Bronchus fibroblast of lung (primary cell): ENCODE data around the gene GRIN2D. TPM values are rescaled to one million over a fixed set of nuclear protein-coding genes. Genes with fewer than 3 reads are reported as not detected.

ENCODE experiments used
- total RNA-seq: library from RNA; depleted of rRNA; stranded (reverse); fragments of >200 nt; gene quantifications from 2 replicates; pipeline ENCODE4 v1.2.3, GENCODE V29; 2015

The GRIN2D gene
- 0.15 and 0.34 TPM in 2 replicates for total RNA-seq

GRCh38 chr19:48393559-48394330 is at the start of gene GRIN2D:
Gene GRIN2D, plus strand, starts transcription at chr19:48393668. Its CDS starts 4,725 bp downstream, at chr19:48398393.

GRCh38 chr19:48363810-48364597 is 29.5 kb upstream of the GRIN2D start, which contains the start of the genes SYNGR4 and TMEM143:
Gene SYNGR4, plus strand, starts transcription at chr19:48364367. Its CDS starts 1,476 bp downstream, at chr19:48365843.
Gene TMEM143, minus strand, starts transcription at chr19:48363940. Its CDS starts 20 bp downstream, at chr19:48363920.

GRCh38 chr19:48391100-48392005 is 2.1 kb upstream of the GRIN2D start, which contains the start of gene KDELR1:
Gene KDELR1, minus strand, starts transcription at chr19:48391551. Its CDS starts 193 bp downstream, at chr19:48391358.

Other genes starting within 250 kb of the GRIN2D start
- 59.3 and 67.8 TPM in 2 replicates for gene LIG1, start 223.3 kb upstream of the GRIN2D start, total RNA-seq
- 0.59 and 1.2 TPM in 2 replicates for gene ZSWIM9, start 223.0 kb upstream of the GRIN2D start, total RNA-seq
- gene CARD8, start 137.8 kb upstream of the GRIN2D start, total RNA-seq, result 15.1 and 16.2 TPM in 2 replicates
- gene ZNF114, start 123.6 kb upstream of the GRIN2D start, total RNA-seq, result 0.89 and 1.0 TPM in 2 replicates
- gene EMP3, start 68.1 kb upstream of the GRIN2D start, total RNA-seq, result 223 and 252 TPM in 2 replicates
- 6.1 and 9.1 TPM in 2 replicates for gene TMEM143, start 29.7 kb upstream of the GRIN2D start, total RNA-seq
- not detected in 2 replicates for gene SYNGR4, start 29.3 kb upstream of the GRIN2D start, total RNA-seq
- gene KDELR1, start 2.1 kb upstream of the GRIN2D start, total RNA-seq, result 128 and 129 TPM in 2 replicates
- gene GRWD1, start 52.3 kb downstream of the GRIN2D start, total RNA-seq, result 31.4 and 34.0 TPM in 2 replicates
- gene KCNJ14, start 61.9 kb downstream of the GRIN2D start, total RNA-seq, result 0.15 and 0.50 TPM in 2 replicates
- 40.6 and 47.9 TPM in 2 replicates for gene CYTH2, start 75.7 kb downstream of the GRIN2D start, total RNA-seq
- gene LMTK3, start 118.2 kb downstream of the GRIN2D start, total RNA-seq, result under 0.01 and 0.17 TPM in 2 replicates
- 0.15 TPM in 1 of 2 replicates, not detected in the other for gene SULT2B1, start 158.5 kb downstream of the GRIN2D start, total RNA-seq
- not detected in 2 replicates for gene SPACA4, start 213.1 kb downstream of the GRIN2D start, total RNA-seq
- gene FAM83E, start 221.4 kb downstream of the GRIN2D start, total RNA-seq, result 0.45 and 0.50 TPM in 2 replicates
- gene RPL18, start 225.5 kb downstream of the GRIN2D start, total RNA-seq, result 3,186 and 3,485 TPM in 2 replicates
- gene SPHK2, start 225.8 kb downstream of the GRIN2D start, total RNA-seq, result 12.2 and 12.9 TPM in 2 replicates
- 4.2 and 4.5 TPM in 2 replicates for gene DBP, start 243.7 kb downstream of the GRIN2D start, total RNA-seq